ENCODE measurements around the gene TBC1D12. TPM values are rescaled to one million over a fixed set of nuclear protein-coding genes. Genes with fewer than 3 reads are reported as not detected.

TBC1D12 gene
- total RNA-seq, 1 experiment from 2014 or later: 3.9 TPM

GRCh38 chr10:94571081-94571480, 168.7 kb downstream of the TBC1D12 start:
- no TSS peak for BruUV-seq (replicated peaks)
- ChIA-PET CTCF (no interaction called here), POLR2A (ENCODE audit: unreplicated experiment) (no interaction called here)
- intact Hi-C loops (cut with micrococcal nuclease; ENCODE audit: unreplicated experiment): no loop called here
- H4K20me1 ChIP-seq (ENCODE audit: insufficient read depth): no peaks in the 10 kb centered on the region
- no peak overlapping the region for H2AFZ ChIP-seq
- H3K9me2 ChIP-seq (ENCODE audit: insufficient read depth): no peaks in the 10 kb centered on the region
- no peak overlapping the region for H3K4me3 ChIP-seq
- no peaks in the 10 kb centered on the region for H3F3A ChIP-seq (ENCODE audit: insufficient read depth, low read depth)
- no peak for DNase-seq
- H3K27me3 ChIP-seq (ENCODE audit: insufficient read depth, low read depth): no peaks in the 10 kb centered on the region
- H3K79me2 ChIP-seq (ENCODE audit: low read depth): no peaks in the 10 kb centered on the region
- no peaks in the 10 kb centered on the region for H3K9me3 ChIP-seq (ENCODE audit: insufficient read depth, low read depth)
- no peak overlapping the region for H3K4me2 ChIP-seq
- TF ChIP-seq EZH2 (IDR thresholded peaks at IDR 0.05; ENCODE audit: low read depth) (no peak), CTCF (conservative IDR thresholded peaks at IDR 0.05) (no peak)
- H3K4me1 ChIP-seq (replicated peaks; ENCODE audit: insufficient read depth): no peaks in the 10 kb centered on the region
- H3K27ac ChIP-seq: no peak overlapping the region
- no peaks in the 10 kb centered on the region for H3K36me3 ChIP-seq (ENCODE audit: low read depth)

GRCh38 chr10:94571528-94571927, 169.2 kb downstream of the TBC1D12 start:
- Histone ChIP-seq H3K9me2 (ENCODE audit: insufficient read depth) (no peaks in the 10 kb centered on the region), H4K20me1 (ENCODE audit: insufficient read depth) (no peaks in the 10 kb centered on the region), H3K79me2 (ENCODE audit: low read depth) (no peaks in the 10 kb centered on the region), H3K9me3 (ENCODE audit: insufficient read depth, low read depth) (no peaks in the 10 kb centered on the region), H3K36me3 (ENCODE audit: low read depth) (no peaks in the 10 kb centered on the region), H3K27me3 (ENCODE audit: insufficient read depth, low read depth) (no peaks in the 10 kb centered on the region), H2AFZ (no peak overlapping the region), H3K4me2 (no peak overlapping the region), H3K4me1 (replicated peaks; ENCODE audit: insufficient read depth) (no peaks in the 10 kb centered on the region), H3K27ac (no peak overlapping the region), H3F3A (ENCODE audit: insufficient read depth, low read depth) (no peaks in the 10 kb centered on the region), H3K4me3 (no peak overlapping the region)
- no TSS peak for BruUV-seq (replicated peaks)
- TF ChIP-seq EZH2 (IDR thresholded peaks at IDR 0.05; ENCODE audit: low read depth) (no peak), CTCF (conservative IDR thresholded peaks at IDR 0.05) (no peak)
- POLR2A ChIA-PET (ENCODE audit: unreplicated experiment): no interaction called here
- DNase-seq: no peak
- intact Hi-C loops (cut with micrococcal nuclease; ENCODE audit: unreplicated experiment): no loop called here
- CTCF ChIA-PET: no interaction called here

GRCh38 chr10:94578790-94579189, 176.4 kb downstream of the TBC1D12 start:
- Histone ChIP-seq H3K36me3 (ENCODE audit: low read depth) (no peaks in the 10 kb centered on the region; the same call in 1 of the 2 replicates), H3K27ac (no peak overlapping the region), H2AFZ (no peak overlapping the region), H3K4me2 (no peak overlapping the region), H3K9me2 (ENCODE audit: insufficient read depth) (no peaks in the 10 kb centered on the region), H3K9me3 (ENCODE audit: insufficient read depth, low read depth) (no peaks in the 10 kb centered on the region), H3K4me1 (replicated peaks; ENCODE audit: insufficient read depth) (no peaks in the 10 kb centered on the region), H3K4me3 (no peak overlapping the region), H3K79me2 (ENCODE audit: low read depth) (no peaks in the 10 kb centered on the region), H4K20me1 (ENCODE audit: insufficient read depth) (no peaks in the 10 kb centered on the region), H3F3A (ENCODE audit: insufficient read depth, low read depth) (0 out of 2 replicates have a peak, but pooled peaks cover 5% of the 10 kb centered on the region), H3K27me3 (ENCODE audit: insufficient read depth, low read depth) (no peaks in the 10 kb centered on the region)
- ChIA-PET CTCF (no interaction called here), POLR2A (ENCODE audit: unreplicated experiment) (no interaction called here)
- no TSS peak for BruUV-seq (replicated peaks)
- no peak for DNase-seq
- intact Hi-C loops (cut with micrococcal nuclease; ENCODE audit: unreplicated experiment): no loop called here
- TF ChIP-seq EZH2 (IDR thresholded peaks at IDR 0.05; ENCODE audit: low read depth) (no peak), CTCF (conservative IDR thresholded peaks at IDR 0.05) (no peak)

All from PC-9 (cell line).